Osteocyte (in vitro differentiated cells): ENCODE results near the gene IFITM2. TPM values are rescaled to one million over a fixed set of nuclear protein-coding genes. Genes with fewer than 3 reads are reported as not detected.
"Not testable (repeated sequence)": the region's sequence is repeated elsewhere in the genome, so short reads cannot be mapped to it uniquely, and the experiment has no call there.

Experiments
- DNase-seq: peaks from one replicate; pipeline ENCODE4 v3.0.0; 2021; ENCODE audit warnings: mixed read lengths; ENCODE audit not compliant: unreplicated experiment; ENCODE audit errors: extremely low spot score
- H3K27ac Mint-ChIP-seq: one replicate; pipeline ENCODE4 v1.8.0; 2021; ENCODE audit warnings: mild to moderate bottlenecking, mixed read lengths; ENCODE audit not compliant: unreplicated experiment
- H3K27me3 Mint-ChIP-seq: one replicate; pipeline ENCODE4 v1.8.0; 2021; ENCODE audit warnings: mixed read lengths; ENCODE audit not compliant: unreplicated experiment
- H3K36me3 Mint-ChIP-seq: one replicate; pipeline ENCODE4 v1.8.0; 2021; ENCODE audit warnings: mixed read lengths; ENCODE audit not compliant: unreplicated experiment
- H3K4me1 Mint-ChIP-seq: one replicate; pipeline ENCODE4 v1.8.0; 2021; ENCODE audit warnings: mixed read lengths; ENCODE audit not compliant: unreplicated experiment
- H3K4me3 Mint-ChIP-seq: one replicate; pipeline ENCODE4 v1.8.0; 2021; ENCODE audit warnings: mild to moderate bottlenecking, moderate library complexity, mixed read lengths; ENCODE audit not compliant: unreplicated experiment
- H3K9me3 Mint-ChIP-seq: one replicate; pipeline ENCODE4 v1.8.0; 2021; ENCODE audit warnings: mixed read lengths; ENCODE audit not compliant: unreplicated experiment
- total RNA-seq: library from RNA; stranded (reverse); gene quantifications from 2 replicates; pipeline ENCODE4 v1.2.1, GENCODE V29; 2021
- TF ChIP-seq, protein P1 (sequence below): fragments of 200-600 bp; sonication (generic); IDR thresholded peaks from 2 replicates; pipeline ENCODE4 v1.5.0; 2021; ENCODE audit warnings: antibody characterized with exemption, mild to moderate bottlenecking, moderate library complexity

Gene IFITM2
- total RNA-seq, 1 donor from 2014 or later, result 698 TPM

DNA sequence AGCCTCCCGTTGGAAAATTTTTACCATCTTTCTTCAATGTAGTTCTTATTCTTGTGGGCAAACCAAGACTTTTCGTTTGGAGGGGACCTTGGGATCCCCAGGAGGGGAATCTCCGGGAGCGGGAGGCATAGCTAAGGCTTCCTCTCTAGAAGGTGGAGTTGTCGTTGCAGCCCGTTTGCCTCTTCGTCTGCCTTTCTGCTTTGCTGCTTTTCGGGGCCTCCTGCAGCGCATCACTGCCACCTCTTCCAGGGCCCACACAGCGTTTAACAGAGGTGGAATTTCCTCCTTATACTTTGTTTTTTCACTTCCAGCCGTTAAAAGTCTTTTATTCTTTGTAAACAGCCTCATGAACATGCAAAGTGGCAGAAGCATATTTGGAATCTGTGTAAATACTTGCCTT lies 16.5 kb downstream of the IFITM2 start:
- Mint-ChIP-seq H3K27ac (peak overlapping the region; percentile 44), H3K36me3 (peaks cover 6% of the 10 kb centered on the region), H3K27me3 (no peaks in the 10 kb centered on the region), H3K9me3 (no peaks in the 10 kb centered on the region), H3K4me3 (no peak overlapping the region), H3K4me1 (peaks cover 37% of the 10 kb centered on the region)
- TF ChIP-seq, protein P1, sequence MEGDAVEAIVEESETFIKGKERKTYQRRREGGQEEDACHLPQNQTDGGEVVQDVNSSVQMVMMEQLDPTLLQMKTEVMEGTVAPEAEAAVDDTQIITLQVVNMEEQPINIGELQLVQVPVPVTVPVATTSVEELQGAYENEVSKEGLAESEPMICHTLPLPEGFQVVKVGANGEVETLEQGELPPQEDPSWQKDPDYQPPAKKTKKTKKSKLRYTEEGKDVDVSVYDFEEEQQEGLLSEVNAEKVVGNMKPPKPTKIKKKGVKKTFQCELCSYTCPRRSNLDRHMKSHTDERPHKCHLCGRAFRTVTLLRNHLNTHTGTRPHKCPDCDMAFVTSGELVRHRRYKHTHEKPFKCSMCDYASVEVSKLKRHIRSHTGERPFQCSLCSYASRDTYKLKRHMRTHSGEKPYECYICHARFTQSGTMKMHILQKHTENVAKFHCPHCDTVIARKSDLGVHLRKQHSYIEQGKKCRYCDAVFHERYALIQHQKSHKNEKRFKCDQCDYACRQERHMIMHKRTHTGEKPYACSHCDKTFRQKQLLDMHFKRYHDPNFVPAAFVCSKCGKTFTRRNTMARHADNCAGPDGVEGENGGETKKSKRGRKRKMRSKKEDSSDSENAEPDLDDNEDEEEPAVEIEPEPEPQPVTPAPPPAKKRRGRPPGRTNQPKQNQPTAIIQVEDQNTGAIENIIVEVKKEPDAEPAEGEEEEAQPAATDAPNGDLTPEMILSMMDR, result no peak
- no peak for DNase-seq

DNA sequence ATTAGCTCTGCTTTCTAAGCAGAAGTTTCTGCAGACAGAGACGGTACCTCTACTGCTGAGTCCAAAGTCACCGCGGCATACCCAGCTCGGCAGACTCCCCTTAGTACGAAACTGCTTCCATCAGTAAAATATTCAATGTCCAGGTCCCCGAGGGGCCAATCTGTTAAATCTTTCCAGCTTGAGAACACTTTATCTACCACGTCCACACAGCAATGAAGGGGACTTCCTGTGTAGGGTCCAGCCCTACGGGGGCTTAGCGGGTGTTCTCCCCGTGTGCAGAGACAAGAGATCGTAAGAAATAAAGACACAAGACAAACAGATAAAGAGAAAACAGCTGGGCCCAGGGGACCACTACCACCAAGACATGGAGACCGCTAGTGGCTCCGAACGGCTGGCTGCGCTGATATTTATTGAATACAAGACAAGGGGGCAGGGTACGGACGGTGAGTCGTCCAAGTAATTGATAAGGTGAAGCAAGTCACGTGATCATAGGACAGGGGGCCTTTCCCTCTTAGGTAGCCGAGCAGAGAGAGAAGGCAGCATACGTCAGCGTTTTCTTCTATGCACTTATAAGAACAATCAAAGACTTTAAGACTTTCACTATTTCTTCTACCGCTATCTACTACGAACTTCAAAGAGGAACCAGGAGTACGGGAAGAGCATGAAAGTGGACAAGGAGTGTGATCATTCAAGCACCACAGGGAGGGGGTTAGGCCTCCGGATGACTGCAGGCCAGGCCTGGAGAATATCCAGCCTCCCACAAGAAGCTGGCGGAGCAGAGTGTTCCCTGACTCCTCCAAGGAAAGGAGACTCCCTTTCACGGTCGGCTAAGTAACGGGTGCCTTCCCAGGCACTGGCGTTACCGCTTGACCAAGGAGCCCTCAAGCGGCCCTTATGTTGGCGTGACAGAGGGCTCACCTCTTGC lies 17.2 kb downstream of the IFITM2 start:
- peak overlapping the region; percentile 44 for H3K27ac Mint-ChIP-seq
- H3K36me3 Mint-ChIP-seq, H3K27me3 Mint-ChIP-seq, H3K4me3 Mint-ChIP-seq, H3K9me3 Mint-ChIP-seq, DNase-seq: not testable (repeated sequence)
- H3K4me1 Mint-ChIP-seq, result peaks cover 43% of the 10 kb centered on the region

DNA sequence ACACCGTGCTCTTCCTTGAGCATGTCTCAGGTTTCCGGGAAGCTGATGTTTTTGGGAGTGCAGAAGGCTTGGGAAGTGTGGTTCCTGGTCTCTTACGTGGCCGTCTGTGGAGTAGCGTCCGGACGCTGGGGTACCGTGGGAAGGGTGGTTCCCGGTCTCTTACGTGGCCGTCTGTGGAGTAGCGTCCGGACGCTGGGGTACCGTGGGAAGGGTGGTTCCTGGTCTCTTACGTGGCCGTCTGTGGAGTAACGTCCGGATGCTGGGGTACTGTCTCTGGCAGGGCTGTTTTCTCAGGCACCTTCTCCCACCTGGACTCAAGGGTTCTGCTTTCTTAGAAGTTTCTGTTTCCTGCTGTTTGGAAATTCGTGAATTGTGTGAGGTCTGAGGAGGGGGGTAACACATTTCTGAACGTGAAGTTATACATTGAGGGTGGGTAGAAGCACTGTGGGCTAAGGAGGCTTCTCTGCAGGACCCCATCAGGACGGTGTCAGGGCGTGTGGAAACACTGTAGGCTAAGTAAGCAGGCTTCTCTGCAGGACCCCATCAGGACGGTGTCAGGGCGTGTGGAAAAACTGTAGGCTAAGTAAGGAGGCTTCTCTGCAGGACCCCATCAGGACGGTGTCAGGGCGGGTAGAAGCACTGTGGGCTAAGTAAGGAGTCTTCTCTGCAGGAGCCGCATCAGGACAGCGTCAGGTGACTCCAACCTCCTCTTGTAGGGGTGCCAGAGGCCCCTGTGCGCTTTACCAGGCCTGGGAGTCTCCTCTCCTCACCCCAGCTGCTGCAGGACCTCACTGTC lies 18.4 kb downstream of the IFITM2 start:
- DNase-seq, result no peak
- Mint-ChIP-seq H3K4me1 (peaks cover 48% of the 10 kb centered on the region), H3K36me3 (no peaks in the 10 kb centered on the region), H3K27me3 (no peaks in the 10 kb centered on the region), H3K4me3 (no peak overlapping the region), H3K9me3 (no peaks in the 10 kb centered on the region), H3K27ac (peak overlapping the region; percentile 86)
- TF ChIP-seq, protein P1, result no peak

DNA sequence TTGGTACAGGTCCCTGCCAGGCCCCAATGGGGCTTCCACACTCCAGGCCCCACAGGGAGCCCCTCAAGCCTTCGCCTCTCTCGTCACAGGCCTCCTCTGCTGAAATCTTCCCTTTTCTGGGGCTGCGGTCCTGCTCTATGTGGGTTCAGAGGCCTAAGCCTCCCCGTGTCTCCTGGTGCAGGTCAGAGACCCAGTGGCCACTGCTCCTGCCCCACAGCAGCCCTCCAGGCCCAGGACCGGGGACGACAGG lies 18.9 kb downstream of the IFITM2 start:
- H3K4me1 Mint-ChIP-seq, result peaks cover 51% of the 10 kb centered on the region
- DNase-seq, result no peak
- H3K9me3 Mint-ChIP-seq, result no peaks in the 10 kb centered on the region
- peak overlapping the region; percentile 86 for H3K27ac Mint-ChIP-seq
- TF ChIP-seq, protein P1, result no peak
- H3K4me3 Mint-ChIP-seq, result no peak overlapping the region
- no peaks in the 10 kb centered on the region for H3K27me3 Mint-ChIP-seq
- H3K36me3 Mint-ChIP-seq, result no peaks in the 10 kb centered on the region

DNA sequence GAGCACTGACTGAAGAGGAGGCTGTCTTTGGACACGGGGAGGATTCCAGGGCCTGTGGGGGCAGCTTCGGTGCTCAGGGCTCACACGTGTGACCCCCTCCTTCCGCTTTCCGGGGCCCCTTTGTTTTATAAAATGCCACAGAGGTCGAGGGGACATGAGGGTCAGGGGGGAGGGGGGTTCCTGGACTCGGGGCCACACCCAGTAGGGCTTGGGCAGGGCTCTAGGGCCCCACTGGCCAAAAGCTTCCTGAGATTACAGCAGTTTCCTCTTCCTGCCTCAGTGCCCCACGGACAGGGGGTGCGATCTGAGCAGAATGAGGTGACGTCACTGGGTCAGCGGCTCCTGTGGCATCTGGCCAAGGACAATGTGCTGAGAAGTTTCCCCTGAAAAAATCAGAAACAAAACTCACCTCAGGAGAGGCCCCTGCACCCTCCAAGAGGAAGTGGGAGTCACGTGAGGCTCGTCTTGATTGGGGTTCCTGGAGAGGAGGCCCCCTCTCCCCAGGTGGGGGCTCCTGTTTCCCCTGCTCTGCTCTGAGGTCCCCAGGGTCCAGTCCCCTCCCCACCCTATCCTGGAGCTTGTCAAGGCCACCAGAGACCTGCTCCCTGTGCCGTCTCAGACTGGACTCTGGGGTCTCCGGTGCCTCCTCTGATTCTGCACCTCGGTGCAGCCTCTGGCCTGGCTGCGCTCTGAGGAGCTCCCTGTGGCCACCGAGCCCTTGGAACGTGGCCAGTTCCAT lies 19.4 kb downstream of the IFITM2 start:
- no peaks in the 10 kb centered on the region for H3K36me3 Mint-ChIP-seq
- DNase-seq, result no peak
- no peaks in the 10 kb centered on the region for H3K27me3 Mint-ChIP-seq
- TF ChIP-seq, protein P1, result no peak
- H3K9me3 Mint-ChIP-seq, result no peaks in the 10 kb centered on the region
- peaks cover 51% of the 10 kb centered on the region for H3K4me1 Mint-ChIP-seq
- peak overlapping the region; percentile 38 for H3K4me3 Mint-ChIP-seq
- peak overlapping the region; percentile 86 for H3K27ac Mint-ChIP-seq
